GM21529 (cell line): ENCODE results near the gene INSYN2B.
"Not testable (repeated sequence)": the region's sequence is repeated elsewhere in the genome, so short reads cannot be mapped to it uniquely, and the experiment has no call there.

Source experiments
- ATAC-seq: cut with Tn5 transposase; IDR thresholded peaks from one replicate; pipeline ENCODE4 v1.9.1; 2021; ENCODE audit not compliant: unreplicated experiment

The INSYN2B gene

DNA sequence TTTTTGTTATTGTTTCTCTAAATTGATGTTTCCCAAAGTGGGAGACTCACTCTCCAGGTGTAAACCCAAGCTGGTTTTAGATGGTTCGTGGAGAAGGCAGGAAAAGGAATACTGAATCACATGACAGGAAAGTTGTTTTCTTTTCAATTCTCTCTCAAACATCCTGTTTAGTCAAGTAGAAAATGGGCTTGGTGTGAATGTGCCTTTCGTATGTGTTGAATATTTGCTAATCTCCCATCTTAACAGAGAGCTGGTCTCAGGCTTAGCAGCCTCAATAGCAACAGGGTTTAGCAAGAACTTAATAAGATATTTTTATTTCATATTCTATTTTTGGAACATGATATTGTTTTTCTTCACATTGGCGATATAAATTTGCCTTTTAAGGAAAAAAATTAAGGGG lies 119.7 kb downstream of the INSYN2B start:
- peak; percentile 72 for ATAC-seq

DNA sequence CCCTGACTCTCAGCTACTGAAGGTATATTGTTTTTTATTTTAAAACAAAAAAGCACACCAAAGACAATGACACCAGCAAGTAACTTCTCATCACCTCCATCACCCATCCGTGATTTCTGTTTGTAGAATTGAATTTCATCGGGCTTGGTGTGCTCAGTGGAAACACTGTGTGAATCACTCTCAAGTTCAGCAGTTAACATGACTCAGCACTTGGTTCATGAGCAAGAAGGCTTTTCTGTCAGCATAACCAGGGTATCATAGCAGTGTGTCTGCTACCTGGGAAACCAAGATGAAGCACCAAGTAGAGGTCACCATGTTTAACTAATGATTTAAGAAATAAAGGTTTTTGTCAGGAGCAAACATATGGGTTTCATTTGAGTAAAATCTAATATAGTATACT lies 123.7 kb downstream of the INSYN2B start:
- ATAC-seq: no peak

DNA sequence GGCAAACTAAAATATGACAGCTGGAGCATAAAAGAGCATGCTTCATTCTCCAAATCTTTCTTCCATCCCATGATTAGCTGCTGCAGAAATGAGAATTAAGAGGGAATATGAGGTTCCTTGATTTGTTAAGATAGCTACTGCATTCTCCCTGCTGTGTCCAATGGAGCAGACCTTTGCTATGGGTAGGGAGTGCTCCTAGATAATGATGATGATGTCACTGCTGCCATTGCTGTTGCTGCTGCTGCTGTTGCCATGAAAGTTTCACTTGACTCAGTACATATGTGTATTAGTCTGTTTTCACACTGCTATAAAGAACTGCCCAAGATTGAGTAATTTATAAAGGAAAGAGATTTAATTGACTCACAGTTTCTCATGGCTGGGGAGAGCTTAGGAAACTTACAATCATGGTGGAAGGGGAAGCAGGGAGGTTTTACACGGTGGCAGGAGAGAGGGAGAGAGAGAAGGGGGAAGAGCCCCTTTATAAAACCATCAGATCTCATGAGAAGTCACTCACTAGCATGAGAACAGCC lies 128.9 kb downstream of the INSYN2B start:
- no peak for ATAC-seq

DNA sequence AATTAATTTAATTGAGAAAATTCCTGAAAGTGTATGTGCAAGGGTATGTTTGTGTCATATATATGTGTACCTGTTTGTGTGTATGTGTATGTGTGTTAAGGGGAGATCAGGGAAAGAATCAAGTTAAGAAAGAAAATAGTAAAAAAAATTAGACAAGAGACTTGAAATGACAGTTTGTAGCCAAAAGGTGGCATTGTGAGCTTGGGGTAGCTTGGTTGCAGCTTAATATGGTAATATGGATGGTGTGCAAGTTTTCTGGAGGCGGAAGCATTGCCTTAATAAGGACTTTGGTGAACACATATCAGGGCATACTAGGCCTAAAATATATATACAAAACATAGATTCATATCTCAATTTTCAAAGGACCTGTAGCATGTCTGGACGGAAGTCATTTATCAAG lies 129.9 kb downstream of the INSYN2B start:
- no peak for ATAC-seq

DNA sequence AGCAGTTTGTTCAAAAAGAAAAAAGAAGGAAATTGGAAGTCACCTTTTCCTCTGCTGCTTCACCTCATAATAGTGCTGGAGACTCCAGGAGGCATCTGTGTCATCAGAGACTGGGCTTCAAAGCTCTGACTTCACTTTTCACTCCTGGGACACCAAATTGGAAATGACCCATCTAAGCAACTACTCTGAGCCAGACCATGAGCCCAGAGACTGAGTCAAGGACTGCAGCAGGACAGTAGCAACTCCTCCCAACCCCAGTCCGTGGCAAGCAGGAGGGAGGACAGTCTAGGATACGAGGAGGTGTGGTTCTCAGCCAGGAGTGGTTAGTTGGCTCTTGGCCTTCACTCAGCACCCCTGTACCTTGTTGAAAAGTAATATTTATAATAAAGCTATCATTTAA lies 131.5 kb downstream of the INSYN2B start:
- ATAC-seq: no peak

DNA sequence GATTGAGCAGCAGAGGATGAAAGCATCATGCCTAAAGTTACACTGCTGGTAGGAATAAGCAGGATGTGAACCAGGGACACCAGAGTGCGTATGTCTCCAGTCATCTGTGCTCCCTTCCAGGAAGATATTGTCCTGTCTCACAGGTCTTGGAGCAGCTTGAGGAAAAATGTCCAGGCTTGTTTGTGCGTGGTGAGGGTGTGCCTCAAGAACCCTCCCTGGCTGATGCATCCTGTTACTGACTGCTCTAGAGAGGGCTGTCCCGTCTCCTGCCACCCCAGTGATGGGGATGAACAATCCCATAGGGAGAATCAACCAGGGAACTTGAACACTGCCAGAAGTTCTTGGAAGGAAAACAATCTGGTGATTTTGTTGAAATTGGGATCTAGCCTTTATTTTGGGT lies 132.0 kb downstream of the INSYN2B start:
- ATAC-seq: no peak

DNA sequence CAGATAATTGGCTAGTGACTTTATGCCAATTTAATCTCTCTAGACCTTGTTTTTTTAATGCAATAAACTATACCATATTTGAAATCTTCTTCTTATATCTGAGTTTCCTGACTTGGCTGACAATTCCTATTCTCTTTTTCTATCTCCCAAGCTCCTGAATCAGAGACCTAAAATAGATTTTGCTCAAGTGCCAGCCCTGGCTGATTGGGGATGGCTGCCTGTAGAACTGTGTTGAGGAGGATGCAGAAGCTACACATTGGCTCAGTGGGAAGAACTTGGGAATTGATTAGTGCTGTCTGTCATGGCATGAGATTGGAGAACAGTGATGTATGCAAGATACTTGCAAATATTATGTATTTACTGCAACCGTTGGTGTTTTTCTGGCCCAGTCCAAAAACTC lies 132.8 kb downstream of the INSYN2B start:
- no peak for ATAC-seq

DNA sequence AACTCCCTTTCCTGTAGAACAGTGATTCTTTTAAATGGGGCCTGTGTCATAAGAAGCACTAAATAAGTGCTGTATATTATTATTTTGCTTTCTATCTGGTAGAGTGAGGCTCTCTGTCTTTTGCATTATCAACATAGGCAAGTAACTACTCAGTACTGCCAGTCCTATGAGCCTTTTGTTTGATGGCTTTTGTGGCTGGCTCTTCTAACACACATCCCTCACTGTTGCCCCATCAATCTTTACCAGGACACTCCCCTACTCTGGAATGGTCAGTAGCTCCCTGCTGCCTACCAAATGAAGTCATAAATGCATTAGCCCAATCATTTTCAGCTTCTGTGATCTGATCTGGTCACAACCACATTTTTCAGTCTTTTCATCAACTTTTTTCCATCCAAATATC lies 137.6 kb downstream of the INSYN2B start:
- no peak for ATAC-seq

DNA sequence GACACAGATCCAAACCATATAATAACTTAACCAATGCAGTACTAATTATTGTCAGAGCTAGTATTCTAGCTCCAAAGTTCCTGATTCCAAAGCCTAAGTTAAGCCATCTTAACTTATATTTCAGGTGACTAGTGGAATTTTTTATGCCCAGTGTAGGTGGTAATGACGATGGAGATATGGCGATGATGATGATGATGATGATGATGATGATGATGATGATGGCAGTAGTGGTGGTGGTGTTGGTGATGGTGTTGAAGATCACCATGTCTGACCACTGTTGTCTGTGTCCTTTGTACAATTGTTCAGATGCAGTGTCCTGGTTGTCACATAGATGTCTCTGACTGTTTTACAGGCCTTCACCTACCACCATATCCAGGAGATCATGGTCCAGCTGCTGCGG lies 139.9 kb downstream of the INSYN2B start:
- no peak for ATAC-seq

DNA sequence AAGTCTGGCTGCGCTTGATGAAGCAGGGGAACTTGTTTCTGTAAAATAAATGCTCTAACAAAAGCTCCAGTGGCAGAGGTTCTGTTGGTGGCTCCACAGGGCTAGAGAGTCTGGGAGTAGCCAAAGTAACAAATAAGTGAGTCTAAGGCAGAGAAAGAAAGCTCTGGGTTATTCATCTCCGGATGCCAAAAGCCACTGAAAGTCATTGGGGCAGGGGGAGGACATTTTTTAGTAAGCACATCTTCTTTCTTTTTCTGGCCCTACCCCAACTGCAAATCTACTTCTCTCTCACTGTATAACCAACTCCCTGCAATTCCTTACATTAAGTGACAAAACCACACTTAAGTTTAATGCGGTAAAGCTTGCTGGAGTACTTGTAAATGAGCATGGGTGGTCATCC lies 141.6 kb downstream of the INSYN2B start:
- ATAC-seq: peak; percentile 93

DNA sequence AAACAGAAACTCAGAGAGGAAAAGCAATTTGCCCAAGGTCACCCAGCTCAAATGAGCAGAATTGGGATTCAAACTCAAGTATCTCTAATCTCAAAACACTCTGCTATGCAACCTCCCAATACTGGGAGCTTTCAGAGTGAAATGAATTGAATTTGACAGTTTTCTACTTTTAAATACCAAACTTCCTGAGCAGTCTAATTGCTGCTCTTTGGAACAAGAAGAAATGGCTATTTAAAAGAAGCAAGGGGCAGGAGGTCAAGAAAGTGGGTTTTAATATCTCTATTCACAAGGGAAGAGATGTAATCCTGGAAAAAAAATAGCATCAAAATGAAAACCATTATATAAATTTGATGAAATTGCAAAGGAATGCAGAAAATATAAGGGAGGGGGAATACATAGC lies 142.6 kb downstream of the INSYN2B start:
- ATAC-seq: no peak

DNA sequence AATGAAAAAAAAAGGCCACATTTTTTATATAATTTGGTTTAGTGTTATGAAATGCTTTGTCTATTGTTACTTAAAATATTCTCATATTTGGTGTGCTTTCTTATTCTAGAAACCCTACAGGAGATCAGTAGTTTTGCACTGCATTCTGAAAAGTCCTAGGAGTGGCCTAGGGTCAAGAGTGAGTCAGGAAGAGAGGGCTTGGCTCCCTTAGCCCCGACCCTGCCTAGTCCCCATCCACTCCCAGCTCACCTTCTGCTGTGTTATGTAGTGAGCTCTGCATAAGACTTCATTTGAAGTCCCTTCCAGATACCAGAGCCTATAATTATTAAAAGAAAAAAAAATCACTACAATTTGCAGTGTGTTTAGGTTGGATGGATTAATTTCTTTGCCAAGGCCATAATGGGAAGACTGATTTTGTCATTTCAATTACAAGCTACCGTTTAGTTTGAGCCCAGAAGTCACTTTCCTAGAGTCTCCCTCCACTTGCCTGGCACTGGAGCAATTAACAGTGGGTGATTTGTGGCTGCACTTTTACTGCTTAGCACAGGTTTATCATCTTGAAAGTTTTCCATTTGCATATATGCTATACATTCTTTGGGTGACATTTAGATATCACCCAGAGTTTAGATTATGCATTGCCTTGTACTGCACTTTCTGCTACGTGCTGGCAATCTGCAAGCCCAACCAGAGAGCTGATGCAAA lies 143.3 kb downstream of the INSYN2B start:
- ATAC-seq: no peak

DNA sequence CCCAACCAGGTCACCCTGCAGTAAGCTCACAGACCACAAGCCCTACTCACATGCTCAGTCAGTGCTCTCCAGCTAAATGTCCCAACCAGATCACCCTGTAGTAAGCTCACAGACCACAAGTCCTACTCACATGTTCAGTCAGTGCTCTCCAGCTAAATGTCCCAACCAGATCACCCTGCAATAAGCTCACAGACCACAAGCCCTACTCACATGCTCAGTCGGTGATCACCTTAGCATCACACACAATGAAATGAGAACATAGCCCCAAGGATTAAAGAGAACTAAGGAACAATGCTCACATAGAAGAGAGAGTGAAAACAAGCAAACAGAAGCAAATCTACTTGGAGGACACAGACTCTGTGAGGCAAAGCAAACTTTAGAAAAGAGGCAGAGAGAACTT lies 145.8 kb downstream of the INSYN2B start:
- ATAC-seq: not testable (repeated sequence)

DNA sequence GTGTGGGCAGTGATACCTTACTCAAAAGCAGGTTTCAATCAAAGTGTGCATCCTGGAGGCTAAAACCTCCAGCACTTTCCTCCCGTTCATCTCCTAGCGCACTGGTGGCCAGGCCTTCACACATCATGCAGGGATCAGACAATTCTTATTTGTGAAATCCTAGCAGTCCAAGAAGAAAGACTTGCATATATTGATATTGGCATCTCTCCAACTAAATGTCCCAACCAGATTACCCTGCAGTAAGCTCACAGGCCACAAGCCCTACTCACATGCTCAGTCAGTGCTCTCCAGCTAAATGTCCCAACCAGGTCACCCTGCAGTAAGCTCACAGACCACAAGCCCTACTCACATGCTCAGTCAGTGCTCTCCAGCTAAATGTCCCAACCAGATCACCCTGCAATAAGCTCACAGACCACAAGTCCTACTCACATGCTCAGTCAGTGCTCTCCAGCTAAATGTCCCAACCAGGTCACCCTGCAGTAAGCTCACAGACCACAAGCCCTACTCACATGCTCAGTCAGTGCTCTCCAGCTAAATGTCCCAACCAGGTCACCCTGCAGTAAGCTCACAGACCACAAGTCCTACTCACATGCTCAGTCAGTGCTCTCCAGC lies 146.5 kb downstream of the INSYN2B start:
- not testable (repeated sequence) for ATAC-seq

DNA sequence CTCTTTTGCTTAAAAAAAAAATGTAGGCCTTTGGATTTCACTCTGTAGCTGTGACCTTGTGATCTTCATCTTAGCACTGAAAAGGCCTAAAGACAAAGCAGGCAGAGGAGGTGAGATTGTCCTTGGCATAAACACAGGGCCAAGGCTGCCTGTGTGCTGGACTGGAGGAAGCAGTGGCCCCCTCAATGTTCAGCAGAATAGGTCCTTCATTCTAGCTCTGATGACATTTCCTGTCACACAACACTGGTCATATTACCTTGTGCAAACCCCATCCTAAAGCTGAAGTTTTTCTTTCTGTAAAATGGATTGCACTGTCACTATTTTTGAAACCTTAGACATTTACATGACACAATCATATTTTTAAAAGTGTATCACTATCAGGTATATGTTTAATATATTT lies 147.4 kb downstream of the INSYN2B start:
- peak; percentile 55 for ATAC-seq

DNA sequence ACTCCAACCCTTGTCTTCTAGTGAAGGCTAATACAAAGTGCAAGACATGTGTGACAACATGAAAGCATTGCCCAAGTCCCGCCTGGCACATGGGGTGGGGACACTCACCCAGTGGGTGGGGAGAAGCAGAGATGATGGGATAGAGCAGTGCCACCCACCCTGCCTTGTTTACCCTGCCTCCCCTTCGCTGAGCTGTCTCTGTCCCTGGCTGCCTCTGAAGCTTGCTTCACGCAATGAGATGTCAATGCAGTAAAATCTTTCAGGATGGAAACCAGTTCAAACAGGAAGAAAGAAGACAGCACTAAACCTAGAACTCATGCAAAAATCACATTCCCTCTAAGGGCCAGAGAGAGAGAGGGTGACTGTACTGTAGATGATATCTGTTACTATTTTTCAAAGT lies 148.0 kb downstream of the INSYN2B start:
- ATAC-seq: peak; percentile 35

DNA sequence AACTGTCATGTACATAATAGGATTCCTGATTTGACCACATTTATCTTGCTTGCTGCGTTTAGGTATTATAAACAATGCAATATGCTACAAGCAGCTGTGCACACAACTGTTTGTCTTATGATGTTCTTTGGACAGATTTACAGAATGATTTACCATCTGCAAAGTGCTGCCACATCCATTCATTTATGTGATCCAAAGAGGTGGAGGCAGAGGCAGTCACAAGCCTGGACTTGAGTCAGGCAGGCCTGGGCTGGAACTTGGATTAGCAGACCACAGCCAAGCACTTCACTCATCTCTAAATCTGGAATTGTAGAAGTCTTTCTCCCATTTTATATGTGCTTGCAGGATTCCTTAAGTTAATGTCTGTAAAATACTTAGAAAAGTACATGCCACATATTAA lies 149.0 kb downstream of the INSYN2B start:
- no peak for ATAC-seq

DNA sequence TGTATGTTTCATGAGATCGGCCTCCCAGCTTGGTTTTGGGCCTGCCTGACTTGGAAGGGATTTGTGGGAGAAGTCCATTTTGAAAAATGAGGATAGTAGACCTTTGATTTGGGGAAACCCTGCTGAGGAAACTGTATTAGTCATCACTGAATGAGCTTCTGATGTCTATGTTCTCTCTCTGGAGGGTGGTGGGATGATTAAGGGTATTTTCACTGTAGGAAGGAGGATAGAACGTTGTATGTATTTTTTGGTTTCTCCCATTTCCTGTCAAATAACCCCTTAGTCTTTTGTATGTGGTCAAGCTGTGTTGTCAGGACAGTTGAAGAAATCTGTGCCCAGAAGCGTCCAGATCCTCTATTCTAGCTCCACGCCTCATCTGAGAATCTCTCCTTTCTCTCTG lies 151.9 kb downstream of the INSYN2B start:
- peak; percentile 45 for ATAC-seq

DNA sequence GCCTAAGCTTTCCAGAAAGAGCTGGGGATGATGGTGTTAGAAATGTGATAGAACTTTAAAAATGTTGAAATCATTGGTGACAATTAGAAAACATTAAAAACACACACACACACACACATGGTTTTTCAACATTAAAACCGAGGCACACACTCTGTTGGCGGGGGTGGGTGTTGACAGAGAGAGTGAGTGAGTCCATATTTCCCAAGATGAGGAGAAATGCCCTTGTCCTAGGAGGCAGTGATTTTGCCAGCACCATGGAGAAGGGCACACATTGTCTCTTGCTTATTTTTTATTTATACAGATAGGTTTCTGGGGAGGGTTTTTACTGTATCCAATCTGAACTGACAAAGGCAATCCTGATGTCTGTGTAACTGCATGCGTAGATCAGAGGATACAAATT lies 152.5 kb downstream of the INSYN2B start:
- no peak for ATAC-seq

DNA sequence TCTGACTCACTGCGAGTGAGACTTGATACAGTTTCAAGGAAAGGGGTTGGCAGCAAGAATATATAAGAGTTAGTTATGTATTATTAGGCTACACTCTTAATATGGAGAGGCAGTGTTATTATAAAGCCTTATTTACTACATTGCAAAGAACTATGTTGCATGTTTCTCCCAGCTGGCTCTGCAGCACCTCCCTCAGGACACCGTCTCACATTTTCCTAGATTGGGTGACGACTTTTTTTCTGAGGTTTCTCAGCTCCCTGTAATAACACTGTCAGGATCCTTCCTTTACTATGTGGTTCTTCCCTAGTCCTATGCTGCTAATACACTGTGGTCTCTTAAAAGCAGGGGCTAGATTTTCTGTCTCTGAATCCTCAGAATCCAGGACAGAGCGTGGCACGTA lies 153.7 kb downstream of the INSYN2B start:
- no peak for ATAC-seq

DNA sequence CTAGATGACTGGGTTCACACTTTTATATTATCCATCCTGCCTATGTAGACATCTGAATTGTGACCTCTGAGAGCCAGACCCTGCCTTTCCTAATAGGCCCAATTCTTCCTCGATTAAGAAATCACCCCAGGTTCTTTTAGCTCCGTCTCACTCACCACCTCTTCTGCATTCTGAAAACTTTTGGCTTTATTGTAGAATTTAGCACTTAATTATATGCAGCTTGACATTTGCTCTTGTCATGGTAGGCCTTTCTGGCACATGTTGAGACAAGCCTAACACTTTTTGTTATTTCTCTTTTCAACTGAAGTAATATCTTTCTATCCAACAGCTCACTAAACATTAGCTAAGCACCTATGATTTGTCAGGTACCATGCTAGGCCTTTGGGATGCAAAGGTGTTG lies 163.3 kb downstream of the INSYN2B start:
- no peak for ATAC-seq

DNA sequence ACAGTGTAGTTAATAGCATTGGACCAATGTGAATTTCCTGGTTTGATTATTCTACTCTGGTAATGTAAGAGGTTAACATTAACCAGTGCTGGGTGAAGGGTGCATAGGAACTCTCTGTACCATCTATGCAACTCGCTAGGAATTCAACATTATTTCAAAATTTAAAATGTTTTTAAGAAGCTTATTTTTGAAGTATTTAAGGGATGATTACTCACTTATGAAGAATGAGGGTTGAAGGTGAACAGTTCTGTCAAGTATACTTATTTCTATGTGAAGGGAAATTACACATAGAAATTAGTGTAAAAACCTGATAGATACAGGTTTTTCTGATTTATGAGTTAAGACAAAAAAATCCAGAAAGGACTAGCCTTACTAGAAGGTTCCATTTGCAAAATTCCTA lies 165.8 kb downstream of the INSYN2B start:
- ATAC-seq: no peak
